ENCODE data around the gene TUBA4A.

DNA sequence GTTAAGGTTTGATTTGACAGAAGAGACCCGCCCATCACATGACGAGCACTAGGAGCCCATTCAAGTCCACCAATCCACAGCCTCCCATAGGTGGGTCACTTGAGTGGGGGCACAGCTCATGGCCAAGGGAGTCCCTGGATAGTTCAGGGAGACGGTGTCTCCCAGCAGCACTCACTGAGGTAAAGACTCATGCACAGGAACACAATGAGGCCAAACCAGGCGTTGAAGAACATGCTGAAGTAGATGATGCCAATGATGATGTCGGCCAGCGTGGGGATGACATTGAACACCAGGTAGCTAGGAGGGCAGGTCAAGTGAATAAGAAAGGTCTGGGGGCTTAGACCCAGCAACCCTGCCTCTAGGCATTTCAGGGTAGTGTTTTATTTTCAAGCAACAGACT, 38.9 kb downstream of the TUBA4A start:
- no peak for TF ChIP-seq POLR2A (IDR thresholded peaks at IDR 0.05)
- TF ChIP-seq, protein P1, sequence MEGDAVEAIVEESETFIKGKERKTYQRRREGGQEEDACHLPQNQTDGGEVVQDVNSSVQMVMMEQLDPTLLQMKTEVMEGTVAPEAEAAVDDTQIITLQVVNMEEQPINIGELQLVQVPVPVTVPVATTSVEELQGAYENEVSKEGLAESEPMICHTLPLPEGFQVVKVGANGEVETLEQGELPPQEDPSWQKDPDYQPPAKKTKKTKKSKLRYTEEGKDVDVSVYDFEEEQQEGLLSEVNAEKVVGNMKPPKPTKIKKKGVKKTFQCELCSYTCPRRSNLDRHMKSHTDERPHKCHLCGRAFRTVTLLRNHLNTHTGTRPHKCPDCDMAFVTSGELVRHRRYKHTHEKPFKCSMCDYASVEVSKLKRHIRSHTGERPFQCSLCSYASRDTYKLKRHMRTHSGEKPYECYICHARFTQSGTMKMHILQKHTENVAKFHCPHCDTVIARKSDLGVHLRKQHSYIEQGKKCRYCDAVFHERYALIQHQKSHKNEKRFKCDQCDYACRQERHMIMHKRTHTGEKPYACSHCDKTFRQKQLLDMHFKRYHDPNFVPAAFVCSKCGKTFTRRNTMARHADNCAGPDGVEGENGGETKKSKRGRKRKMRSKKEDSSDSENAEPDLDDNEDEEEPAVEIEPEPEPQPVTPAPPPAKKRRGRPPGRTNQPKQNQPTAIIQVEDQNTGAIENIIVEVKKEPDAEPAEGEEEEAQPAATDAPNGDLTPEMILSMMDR (IDR thresholded peaks at IDR 0.05), result no peak
